ENCODE data around the gene POMZP3.
"Not testable (repeated sequence)": the region's sequence is repeated elsewhere in the genome, so short reads cannot be mapped to it uniquely, and the experiment has no call there.

- TF ChIP-seq CTCF, POLR2A (IDR thresholded peaks at IDR 0.05): not testable (repeated sequence)
Observed at GRCh38 chr7:76592694-76593093, 34.4 kb downstream of the POMZP3 start.

All from esophagus squamous epithelium (tissue), 4 donors.